HL-60 (cell line): Measurements from ENCODE around the gene ARHGEF37.

Experiments used
- POLR2AphosphoS5 ChIP-seq: IDR thresholded peaks from 2 replicates; pipeline ENCODE4 v1.6.1; 2012; ENCODE audit warnings: low read depth
- SPI1 ChIP-seq: IDR thresholded peaks from 2 replicates; pipeline ENCODE4 v1.6.1; 2012; ENCODE audit warnings: low read depth, mild to moderate bottlenecking, borderline replicate concordance
- TF ChIP-seq, protein P1 (sequence below): IDR thresholded peaks from one replicate; pipeline ENCODE4 v1.5.1; 2011; ENCODE audit warnings: low read length, control low read depth, inconsistent platforms; ENCODE audit not compliant: insufficient read depth

GRCh38 chr5:149600932-149601331 is 19.6 kb downstream of the ARHGEF37 start:
- TF ChIP-seq, protein P1, sequence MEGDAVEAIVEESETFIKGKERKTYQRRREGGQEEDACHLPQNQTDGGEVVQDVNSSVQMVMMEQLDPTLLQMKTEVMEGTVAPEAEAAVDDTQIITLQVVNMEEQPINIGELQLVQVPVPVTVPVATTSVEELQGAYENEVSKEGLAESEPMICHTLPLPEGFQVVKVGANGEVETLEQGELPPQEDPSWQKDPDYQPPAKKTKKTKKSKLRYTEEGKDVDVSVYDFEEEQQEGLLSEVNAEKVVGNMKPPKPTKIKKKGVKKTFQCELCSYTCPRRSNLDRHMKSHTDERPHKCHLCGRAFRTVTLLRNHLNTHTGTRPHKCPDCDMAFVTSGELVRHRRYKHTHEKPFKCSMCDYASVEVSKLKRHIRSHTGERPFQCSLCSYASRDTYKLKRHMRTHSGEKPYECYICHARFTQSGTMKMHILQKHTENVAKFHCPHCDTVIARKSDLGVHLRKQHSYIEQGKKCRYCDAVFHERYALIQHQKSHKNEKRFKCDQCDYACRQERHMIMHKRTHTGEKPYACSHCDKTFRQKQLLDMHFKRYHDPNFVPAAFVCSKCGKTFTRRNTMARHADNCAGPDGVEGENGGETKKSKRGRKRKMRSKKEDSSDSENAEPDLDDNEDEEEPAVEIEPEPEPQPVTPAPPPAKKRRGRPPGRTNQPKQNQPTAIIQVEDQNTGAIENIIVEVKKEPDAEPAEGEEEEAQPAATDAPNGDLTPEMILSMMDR, result no peak
- TF ChIP-seq POLR2AphosphoS5 (no peak), SPI1 (no peak)
